WTC11 (cell line): ENCODE results near the gene WNT7A. TPM values are rescaled to one million over a fixed set of nuclear protein-coding genes. Genes with fewer than 3 reads are reported as not detected.

Source experiments
- ATAC-seq: fragments of 200-7000 bp; cut with Tn5 transposase; 2 replicates; pipeline ENCODE4 v1.10.0; 2021; ENCODE audit warnings: mild to moderate bottlenecking, moderate library complexity
- CTCF ChIA-PET: fragments of 300-600 bp; sonication (Branson Sonifier 250); formaldehyde crosslinking; loops from one replicate; lab custom pipeline; 2021; ENCODE audit warnings: antibody characterized with exemption; lab: Charles Lee
- POLR2A ChIA-PET: fragments of 350-600 bp; sonication (Branson Sonifier 250); formaldehyde crosslinking; loops from one replicate; lab custom pipeline; 2021; ENCODE audit warnings: antibody characterized with exemption; lab: Charles Lee
- DNase-seq: peaks from one replicate; pipeline ENCODE4 v3.0.0; 2021; ENCODE audit warnings: low spot score
- H3K27ac Mint-ChIP-seq: 2 replicates; pipeline ENCODE4 v1.8.0; 2021; ENCODE audit warnings: mixed read lengths
- H3K27me3 Mint-ChIP-seq: 2 replicates; pipeline ENCODE4 v1.8.0; 2021; ENCODE audit warnings: low read depth, mild to moderate bottlenecking, moderate library complexity, mixed read lengths
- H3K36me3 Mint-ChIP-seq: 2 replicates; pipeline ENCODE4 v1.8.0; 2021; ENCODE audit warnings: mixed read lengths
- H3K4me1 Mint-ChIP-seq: 2 replicates; pipeline ENCODE4 v1.8.0; 2022; ENCODE audit warnings: mixed read lengths
- H3K4me3 Mint-ChIP-seq: 2 replicates; pipeline ENCODE4 v1.8.0; 2021; ENCODE audit warnings: mild to moderate bottlenecking, moderate library complexity, mixed read lengths
- H3K9me3 Mint-ChIP-seq: 2 replicates; pipeline ENCODE4 v1.8.0; 2021; ENCODE audit warnings: mixed read lengths
- AR ChIP-seq: fragments of 250-450 bp; sonication (Bioruptor Pico); IDR thresholded peaks from 2 replicates; pipeline ENCODE4 v1.9.0; 2021; ENCODE audit warnings: mild to moderate bottlenecking
- ATF1 ChIP-seq: sonication (generic); formaldehyde crosslinking; IDR thresholded peaks from 2 replicates; pipeline ENCODE4 v1.8.1; 2023; ENCODE audit warnings: mild to moderate bottlenecking, moderate library complexity, missing genetic modification reagents
- ATF3 ChIP-seq: sonication (generic); formaldehyde crosslinking; conservative IDR thresholded peaks from 2 replicates; pipeline ENCODE4 v1.8.1; 2022; ENCODE audit warnings: mild to moderate bottlenecking, missing genetic modification reagents
- ATF6 ChIP-seq: sonication (generic); formaldehyde crosslinking; IDR thresholded peaks from 2 replicates; pipeline ENCODE4 v1.8.1; 2023; ENCODE audit warnings: mild to moderate bottlenecking, missing genetic modification reagents
- EMX1 ChIP-seq: fragments of 250-450 bp; sonication (Bioruptor Pico); IDR thresholded peaks from 2 replicates; pipeline ENCODE4 v1.8.0; 2021; ENCODE audit warnings: mild to moderate bottlenecking
- IRF2 ChIP-seq: sonication (generic); formaldehyde crosslinking; IDR thresholded peaks from 2 replicates; pipeline ENCODE4 v1.8.0; 2022; ENCODE audit warnings: low read depth, missing genetic modification reagents, borderline replicate concordance
- NR1H2 ChIP-seq: sonication (generic); formaldehyde crosslinking; IDR thresholded peaks from 2 replicates; pipeline ENCODE4 v1.9.0; 2021; ENCODE audit warnings: mild to moderate bottlenecking, moderate library complexity, missing genetic modification reagents
- PRDM15 ChIP-seq: sonication (generic); formaldehyde crosslinking; IDR thresholded peaks from 2 replicates; pipeline ENCODE4 v1.8.0; 2022; ENCODE audit warnings: missing genetic modification reagents
- SMAD4 ChIP-seq: sonication (generic); formaldehyde crosslinking; IDR thresholded peaks from 2 replicates; pipeline ENCODE4 v1.8.0; 2022; ENCODE audit warnings: mild to moderate bottlenecking, missing genetic modification reagents
- TEAD1 ChIP-seq: sonication (generic); formaldehyde crosslinking; IDR thresholded peaks from 2 replicates; pipeline ENCODE4 v1.8.0; 2022; ENCODE audit warnings: mild to moderate bottlenecking, missing genetic modification reagents
- ZNF263 ChIP-seq: sonication (generic); formaldehyde crosslinking; IDR thresholded peaks from 2 replicates; pipeline ENCODE4 v1.8.1; 2022; ENCODE audit warnings: low read depth, mild to moderate bottlenecking, moderate library complexity, missing genetic modification reagents
- ZNF396 ChIP-seq: fragments of 250-450 bp; sonication (Bioruptor Pico); IDR thresholded peaks from 2 replicates; pipeline ENCODE4 v1.8.0; 2021; ENCODE audit warnings: mild to moderate bottlenecking, moderate library complexity, borderline replicate concordance
- ZNF416 ChIP-seq: fragments of 250-450 bp; sonication (Bioruptor Pico); IDR thresholded peaks from 2 replicates; pipeline ENCODE4 v1.9.0; 2021; ENCODE audit warnings: mild to moderate bottlenecking, inconsistent platforms
- ZSCAN18 ChIP-seq: fragments of 250-450 bp; sonication (Bioruptor Pico); IDR thresholded peaks from 2 replicates; pipeline ENCODE4 v2.1.2; 2022; ENCODE audit warnings: mild to moderate bottlenecking, moderate library complexity
- total RNA-seq: library from RNA; stranded (reverse); gene quantifications from 3 replicates; pipeline ENCODE4 v1.2.3, GENCODE V29; 2021

The WNT7A gene
- total RNA-seq, 1 experiment from 2014 or later = 0.04 TPM

GRCh38 chr3:13825311-13825579 lies 54.6 kb downstream of the WNT7A start (continued):
- no peak for TF ChIP-seq PRDM15
- TF ChIP-seq AR (CRISPR knock-in tag) = no peak
- TF ChIP-seq ATF3 (CRISPR knock-in tag) = no peak
- TF ChIP-seq ZNF263 (CRISPR knock-in tag) = no peak
- no peak for TF ChIP-seq SMAD4
- TF ChIP-seq IRF2 (CRISPR knock-in tag) = no peak
- TF ChIP-seq ZNF396 (CRISPR knock-in tag) = no peak
- no peak for TF ChIP-seq ATF6 (CRISPR knock-in tag)
- no peak for TF ChIP-seq NR1H2 (CRISPR knock-in tag)

- TF ChIP-seq ZSCAN18 (CRISPR knock-in tag) (no peak), ATF1 (CRISPR knock-in tag) (no peak), TEAD1 (no peak), ZNF416 (CRISPR knock-in tag) (no peak), EMX1 (no peak), IRF2 (CRISPR knock-in tag) (no peak)
- DNase-seq (no peak), ATAC-seq (no peak)
- CTCF ChIA-PET = interaction anchor here (2.2 kb wide), 1 partner anchor 60 kb away, joined by 5 read pairs; no protein-coding TSS in a partner anchor
- Mint-ChIP-seq H3K27me3 (peaks cover 3% of the 10 kb centered on the region; the same call in 1 of the 2 replicates), H3K9me3 (no peaks in the 10 kb centered on the region), H3K4me1 (0 out of 2 replicates have a peak, but pooled peaks cover 6% of the 10 kb centered on the region), H3K36me3 (no peaks in the 10 kb centered on the region), H3K4me3 (no peak overlapping the region), H3K27ac (no peak overlapping the region)
- POLR2A ChIA-PET = no interaction called here
These were observed 55.2 kb downstream of the WNT7A start for GRCh38 chr3:13824521-13825310.
